ENCODE measurements around the gene QKI.

The QKI gene

DNA sequence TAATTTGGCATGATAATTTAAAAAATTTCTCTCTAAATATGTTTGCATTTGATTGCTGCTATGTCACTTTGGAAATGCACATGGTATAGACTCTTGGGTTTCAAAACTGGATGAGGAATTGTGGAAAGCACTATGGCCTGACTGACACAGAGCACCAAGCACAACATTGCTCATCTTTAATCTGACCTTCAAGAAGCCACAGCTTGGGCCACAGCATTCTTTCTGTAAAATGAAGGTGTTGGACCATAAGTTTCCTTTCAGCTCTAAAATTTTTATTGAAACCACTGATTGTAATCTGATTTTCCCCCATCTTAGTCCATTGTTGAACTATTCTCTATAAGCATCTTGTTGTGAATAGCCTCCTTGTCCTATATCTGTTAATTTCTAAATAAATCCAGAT is 41.0 kb downstream of the QKI start:
- Histone ChIP-seq H3K9ac (ENCODE audit: low read depth, low read length, poor library complexity, severe bottlenecking) (no peak overlapping the region), H3K27me3 (ENCODE audit: insufficient read depth, low read length, poor library complexity, severe bottlenecking) (no peaks in the 10 kb centered on the region), H3K9me2 (replicated peaks; ENCODE audit: low read depth, low read length) (no peaks in the 10 kb centered on the region), H3K9me3 (ENCODE audit: insufficient read depth, low read depth, low read length) (no peaks in the 10 kb centered on the region), H3K4me2 (ENCODE audit: low read depth, low read length, poor library complexity, severe bottlenecking) (no peak overlapping the region), H4K20me1 (ENCODE audit: insufficient read depth, low read length, poor library complexity, severe bottlenecking) (no peaks in the 10 kb centered on the region), H3F3A (ENCODE audit: low read depth) (no peaks in the 10 kb centered on the region), H3K79me2 (ENCODE audit: insufficient read depth, low read length) (no peaks in the 10 kb centered on the region), H3K4me3 (ENCODE audit: low read length, poor library complexity, severe bottlenecking) (no peak overlapping the region), H3K36me3 (ENCODE audit: insufficient read depth, low read length) (no peaks in the 10 kb centered on the region), H3K4me1 (ENCODE audit: insufficient read depth, low read length, poor library complexity, severe bottlenecking) (no peaks in the 10 kb centered on the region), H2AFZ (ENCODE audit: low read length) (no peak overlapping the region)
- TF ChIP-seq CTCF (conservative IDR thresholded peaks at IDR 0.05; ENCODE audit: low read length) (no peak), EZH2phosphoT487 (IDR thresholded peaks at IDR 0.05; ENCODE audit: borderline replicate concordance) (no peak)

- H3K27me3 ChIP-seq (ENCODE audit: insufficient read depth, low read length, poor library complexity, severe bottlenecking): no peaks in the 10 kb centered on the region
- TF ChIP-seq EZH2phosphoT487 (IDR thresholded peaks at IDR 0.05; ENCODE audit: borderline replicate concordance) (no peak), CTCF (conservative IDR thresholded peaks at IDR 0.05; ENCODE audit: low read length) (no peak)
- H4K20me1 ChIP-seq (ENCODE audit: insufficient read depth, low read length, poor library complexity, severe bottlenecking): no peaks in the 10 kb centered on the region
- no peaks in the 10 kb centered on the region for H3K9me3 ChIP-seq (ENCODE audit: insufficient read depth, low read depth, low read length)
- H2AFZ ChIP-seq (ENCODE audit: low read length): no peak overlapping the region
- H3K4me1 ChIP-seq (ENCODE audit: insufficient read depth, low read length, poor library complexity, severe bottlenecking): no peaks in the 10 kb centered on the region
- no peak overlapping the region for H3K9ac ChIP-seq (ENCODE audit: low read depth, low read length, poor library complexity, severe bottlenecking)
- no peak overlapping the region for H3K4me2 ChIP-seq (ENCODE audit: low read depth, low read length, poor library complexity, severe bottlenecking)
- H3F3A ChIP-seq (ENCODE audit: low read depth): no peaks in the 10 kb centered on the region
- no peaks in the 10 kb centered on the region for H3K9me2 ChIP-seq (replicated peaks; ENCODE audit: low read depth, low read length)
- no peaks in the 10 kb centered on the region for H3K79me2 ChIP-seq (ENCODE audit: insufficient read depth, low read length)
- no peaks in the 10 kb centered on the region for H3K36me3 ChIP-seq (ENCODE audit: insufficient read depth, low read length)
- no peak overlapping the region for H3K4me3 ChIP-seq (ENCODE audit: low read length, poor library complexity, severe bottlenecking)
These were observed 43.4 kb downstream of the QKI start for GRCh38 chr6:163457637-163458561.

DNA sequence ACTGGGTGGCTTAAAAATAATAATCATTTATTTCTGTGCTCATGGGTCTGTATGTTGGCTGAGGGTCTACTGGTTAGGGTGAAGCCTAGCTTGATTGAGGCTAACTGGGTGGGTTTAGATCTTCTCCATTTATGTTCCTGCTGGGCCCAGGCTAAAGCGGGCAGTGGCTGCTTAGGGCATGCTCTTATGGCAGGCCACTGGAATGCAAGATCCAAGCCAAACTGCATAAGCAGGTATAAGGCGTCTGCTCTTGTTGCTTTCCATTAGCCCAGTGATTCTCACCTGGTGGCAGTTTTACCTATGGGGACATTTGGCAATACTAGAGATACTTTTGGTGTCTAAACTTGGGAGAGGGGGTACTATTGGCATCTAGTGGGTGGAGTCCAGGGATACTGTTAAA is 44.5 kb downstream of the QKI start:
- TF ChIP-seq EZH2phosphoT487 (IDR thresholded peaks at IDR 0.05; ENCODE audit: borderline replicate concordance): no peak
- no peak for TF ChIP-seq CTCF (conservative IDR thresholded peaks at IDR 0.05; ENCODE audit: low read length)
- Histone ChIP-seq H3K79me2 (ENCODE audit: insufficient read depth, low read length) (no peaks in the 10 kb centered on the region), H4K20me1 (ENCODE audit: insufficient read depth, low read length, poor library complexity, severe bottlenecking) (no peaks in the 10 kb centered on the region)

More for the DNA sequence above, 44.5 kb downstream of the QKI start:
- no peaks in the 10 kb centered on the region for H3K27me3 ChIP-seq (ENCODE audit: insufficient read depth, low read length, poor library complexity, severe bottlenecking)
- H3K4me2 ChIP-seq (ENCODE audit: low read depth, low read length, poor library complexity, severe bottlenecking): no peak overlapping the region
- H3K9ac ChIP-seq (ENCODE audit: low read depth, low read length, poor library complexity, severe bottlenecking): no peak overlapping the region
- H2AFZ ChIP-seq (ENCODE audit: low read length): no peak overlapping the region
- no peak overlapping the region for H3K4me3 ChIP-seq (ENCODE audit: low read length, poor library complexity, severe bottlenecking)
- H3F3A ChIP-seq (ENCODE audit: low read depth): no peaks in the 10 kb centered on the region
- no peaks in the 10 kb centered on the region for H3K36me3 ChIP-seq (ENCODE audit: insufficient read depth, low read length)
- H3K9me2 ChIP-seq (replicated peaks; ENCODE audit: low read depth, low read length): no peaks in the 10 kb centered on the region
- no peaks in the 10 kb centered on the region for H3K4me1 ChIP-seq (ENCODE audit: insufficient read depth, low read length, poor library complexity, severe bottlenecking)
- H3K9me3 ChIP-seq (ENCODE audit: insufficient read depth, low read depth, low read length): no peaks in the 10 kb centered on the region
